Liver (tissue), 3 donors: ENCODE measurements around the gene CARD16.

Experiments used
- CTCF ChIP-seq: fragments of 150-350 bp; IDR thresholded peaks from 2 replicates; pipeline ENCODE4 v1.5.1; 2017; ENCODE audit warnings: improper control_type of control experiment, low read depth, low read length; ENCODE audit not compliant: missing input control
- JUND ChIP-seq, 2 donors: IDR thresholded peaks; 2 replicates each; pipeline ENCODE4 v1.6.1; 2016; ENCODE audit warnings: antibody characterized with exemption in 2 of 2
- MAX ChIP-seq: IDR thresholded peaks from 2 replicates; pipeline ENCODE4 v1.6.1; 2016; ENCODE audit warnings: antibody characterized with exemption
- REST ChIP-seq: IDR thresholded peaks from 2 replicates; pipeline ENCODE4 v1.6.1; 2016; ENCODE audit warnings: antibody characterized with exemption, mild to moderate bottlenecking
- SP1 ChIP-seq: IDR thresholded peaks from 2 replicates; pipeline ENCODE4 v1.6.1; 2018; ENCODE audit warnings: antibody characterized with exemption, mild to moderate bottlenecking
- TAF1 ChIP-seq: conservative IDR thresholded peaks from 2 replicates; pipeline ENCODE4 v1.6.1; 2016; ENCODE audit warnings: antibody characterized with exemption, mild to moderate bottlenecking
- donor health status: healthy.
- donor health status: healthy.

- no peak for TF ChIP-seq CTCF
- TF ChIP-seq TAF1: no peak
- no peak for TF ChIP-seq JUND (IDR thresholded peaks at IDR 0.05)
- TF ChIP-seq SP1: no peak
- no peak for TF ChIP-seq MAX
- TF ChIP-seq REST: no peak
Observed at GRCh38 chr11:105033343-105033742, 11.8 kb downstream of the CARD16 start.
